ENCODE measurements around the gene CACNA1C. TPM values are rescaled to one million over a fixed set of nuclear protein-coding genes. Genes with fewer than 3 reads are reported as not detected.

Gene CACNA1C
- total RNA-seq, 4 donors from 2014 or later = 0.38 to 2.4 (median 1.4) TPM

DNA sequence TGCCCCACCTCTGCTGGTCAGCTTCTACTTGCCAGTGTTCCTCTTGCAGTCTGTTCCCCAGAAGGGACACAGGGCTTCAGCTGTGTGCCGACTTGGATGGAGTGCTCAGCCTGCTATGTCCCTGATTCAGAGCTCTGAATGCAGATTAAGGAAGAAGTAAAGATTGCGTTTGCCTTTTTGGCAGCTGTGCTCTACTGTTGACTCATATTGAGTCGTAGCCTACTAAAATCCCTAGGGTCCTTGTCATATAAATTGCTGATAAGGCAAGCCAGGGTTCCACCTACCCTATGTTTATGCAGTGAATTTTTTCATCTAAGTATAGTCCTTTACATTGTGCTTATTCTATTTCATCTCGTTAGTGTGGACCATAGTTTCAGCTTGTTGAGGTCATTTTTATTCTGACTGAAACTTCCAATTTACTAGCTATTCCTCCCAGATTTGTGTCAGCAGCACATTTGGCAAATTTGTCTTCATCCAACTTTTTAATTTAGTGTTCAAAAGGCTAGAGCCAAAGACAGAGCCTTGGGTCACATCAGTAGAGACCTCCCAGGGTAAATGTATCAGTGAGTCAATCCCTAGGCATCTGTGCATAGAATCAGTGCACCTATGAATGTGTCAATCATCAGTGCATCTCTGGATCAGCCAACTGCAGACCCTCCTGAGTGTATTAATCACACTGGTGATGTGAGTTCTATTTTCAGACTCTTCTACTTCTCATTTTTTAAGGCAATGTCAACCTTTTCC, 31.9 kb downstream of the CACNA1C start:
- TF ChIP-seq POLR2A (IDR thresholded peaks at IDR 0.05) = no peak
- TF ChIP-seq, protein P1, sequence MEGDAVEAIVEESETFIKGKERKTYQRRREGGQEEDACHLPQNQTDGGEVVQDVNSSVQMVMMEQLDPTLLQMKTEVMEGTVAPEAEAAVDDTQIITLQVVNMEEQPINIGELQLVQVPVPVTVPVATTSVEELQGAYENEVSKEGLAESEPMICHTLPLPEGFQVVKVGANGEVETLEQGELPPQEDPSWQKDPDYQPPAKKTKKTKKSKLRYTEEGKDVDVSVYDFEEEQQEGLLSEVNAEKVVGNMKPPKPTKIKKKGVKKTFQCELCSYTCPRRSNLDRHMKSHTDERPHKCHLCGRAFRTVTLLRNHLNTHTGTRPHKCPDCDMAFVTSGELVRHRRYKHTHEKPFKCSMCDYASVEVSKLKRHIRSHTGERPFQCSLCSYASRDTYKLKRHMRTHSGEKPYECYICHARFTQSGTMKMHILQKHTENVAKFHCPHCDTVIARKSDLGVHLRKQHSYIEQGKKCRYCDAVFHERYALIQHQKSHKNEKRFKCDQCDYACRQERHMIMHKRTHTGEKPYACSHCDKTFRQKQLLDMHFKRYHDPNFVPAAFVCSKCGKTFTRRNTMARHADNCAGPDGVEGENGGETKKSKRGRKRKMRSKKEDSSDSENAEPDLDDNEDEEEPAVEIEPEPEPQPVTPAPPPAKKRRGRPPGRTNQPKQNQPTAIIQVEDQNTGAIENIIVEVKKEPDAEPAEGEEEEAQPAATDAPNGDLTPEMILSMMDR (IDR thresholded peaks at IDR 0.05) = no peak
- peak in 1 of 2 donors; percentile 29 for DNase-seq (ENCODE audit: low spot score in 2 of 2)
- no peak overlapping the region for H3K4me3 ChIP-seq (ENCODE audit: low read depth, poor library complexity, severe bottlenecking)
- intact Hi-C loops (cut with DNase I; ENCODE audit: low total_unique reads) = no loop called here
- WGBS, 2 donors = 30 to 33% methylated on average over 4 of the region's 4 CpGs

DNA sequence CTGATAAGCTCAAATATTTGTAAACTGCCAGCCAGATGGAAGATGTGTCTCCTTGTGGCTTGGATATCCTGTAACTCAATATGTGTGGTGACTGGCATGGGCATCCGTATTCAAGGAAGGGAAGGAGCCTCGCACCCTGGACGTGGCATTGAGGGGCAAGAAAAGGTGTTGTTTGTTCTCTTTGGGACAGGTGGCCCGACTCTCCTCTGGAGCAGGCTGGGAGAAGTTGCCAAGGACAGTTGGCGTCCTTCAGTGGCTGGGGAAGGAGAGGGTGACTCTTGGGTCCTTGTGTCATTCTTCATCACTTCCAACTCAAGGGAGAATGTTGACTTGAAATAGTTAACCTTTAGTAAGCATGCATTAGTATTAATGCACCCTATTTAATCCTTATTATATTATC, 39.6 kb downstream of the CACNA1C start:
- TF ChIP-seq POLR2A (IDR thresholded peaks at IDR 0.05) = no peak
- TF ChIP-seq, protein P1 (IDR thresholded peaks at IDR 0.05) = no peak
- WGBS, 2 donors = 94% methylated on average over 5 of the region's 5 CpGs
- peak in 1 of 2 donors; percentile 63 for DNase-seq (ENCODE audit: low spot score in 2 of 2)

GRCh38 chr12:2092890-2093289, 40.1 kb downstream of the CACNA1C start:
- TF ChIP-seq, protein P1 (IDR thresholded peaks at IDR 0.05) = no peak
- TF ChIP-seq POLR2A (IDR thresholded peaks at IDR 0.05) = no peak
- WGBS, 2 donors = 75 to 84% methylated on average over 6 of the region's 6 CpGs
- no peak overlapping the region for H3K4me3 ChIP-seq (ENCODE audit: low read depth, poor library complexity, severe bottlenecking)
- intact Hi-C loops (cut with DNase I; ENCODE audit: low total_unique reads) = no loop called here
- DNase-seq (ENCODE audit: low spot score in 2 of 2) = peak in 1 of 2 donors; percentile 53

More for the DNA sequence above, 39.6 kb downstream of the CACNA1C start:
- H3K4me3 ChIP-seq (ENCODE audit: low read depth, poor library complexity, severe bottlenecking) = no peak overlapping the region
- intact Hi-C loops (cut with DNase I; ENCODE audit: low total_unique reads) = no loop called here

GRCh38 chr12:2094597-2094996, 41.8 kb downstream of the CACNA1C start:
- intact Hi-C loops (cut with DNase I; ENCODE audit: low total_unique reads) = no loop called here
- H3K4me3 ChIP-seq (ENCODE audit: low read depth, poor library complexity, severe bottlenecking) = no peak overlapping the region
- TF ChIP-seq POLR2A (IDR thresholded peaks at IDR 0.05) = no peak
- TF ChIP-seq, protein P1 (IDR thresholded peaks at IDR 0.05) = no peak
- whole genome bisulfite sequencing, 2 donors = 24 to 33% methylated on average over 2 of the region's 2 CpGs
- no peak for DNase-seq (ENCODE audit: low spot score in 2 of 2)

GRCh38 chr12:2095878-2096277, 43.1 kb downstream of the CACNA1C start:
- intact Hi-C loops (cut with DNase I; ENCODE audit: low total_unique reads) = no loop called here
- H3K4me3 ChIP-seq (ENCODE audit: low read depth, poor library complexity, severe bottlenecking) = no peak overlapping the region
- WGBS, 2 donors = 63% methylated on average over 5 of the region's 5 CpGs
- DNase-seq (ENCODE audit: low spot score in 2 of 2) = no peak
- TF ChIP-seq, protein P1 (IDR thresholded peaks at IDR 0.05) = no peak
- TF ChIP-seq POLR2A (IDR thresholded peaks at IDR 0.05) = no peak

- 80 to 86% methylated on average over 7 of the region's 7 CpGs for WGBS, 2 donors
- no peak for TF ChIP-seq POLR2A (IDR thresholded peaks at IDR 0.05)
- TF ChIP-seq, protein P1 (IDR thresholded peaks at IDR 0.05) = no peak
Measured at GRCh38 chr12:2097617-2098016, 44.8 kb downstream of the CACNA1C start.

More at GRCh38 chr12:2097617-2098016, 44.8 kb downstream of the CACNA1C start:
- intact Hi-C loops (cut with DNase I; ENCODE audit: low total_unique reads) = no loop called here
- DNase-seq (ENCODE audit: low spot score in 2 of 2) = no peak
- no peak overlapping the region for H3K4me3 ChIP-seq (ENCODE audit: low read depth, poor library complexity, severe bottlenecking)
